Sigmoid colon (tissue), 7 donors: ENCODE measurements around the gene ADRB2. TPM values are rescaled to one million over a fixed set of nuclear protein-coding genes. Genes with fewer than 3 reads are reported as not detected.
A peak's percentile ranks its signal among the peaks of the same experiment; 100 is the strongest.

Experiments used
- DNase-seq: peaks from one replicate; pipeline ENCODE4 v3.0.0-alpha.2; 2019
- H3K27ac ChIP-seq, 4 donors: fragments of 200-600 bp; sonication (generic); one replicate each; pipeline ENCODE4 v1.5.1; 2016 to 2019; ENCODE audit warnings: mild to moderate bottlenecking in 1 of 4
- H3K27me3 ChIP-seq, 3 donors: fragments of 200-600 bp; sonication (generic); one replicate each; pipeline ENCODE4 v1.5.1; 2019; ENCODE audit warnings: mild to moderate bottlenecking in 1 of 3
- H3K36me3 ChIP-seq, 4 donors: fragments of 200-600 bp; sonication (generic); one replicate each; pipeline ENCODE4 v1.5.1; 2016 to 2019
- H3K4me1 ChIP-seq, 4 donors: fragments of 200-600 bp; sonication (generic); one replicate each; pipeline ENCODE4 v1.5.1; 2017 to 2019
- H3K4me3 ChIP-seq, 4 donors: fragments of 200-600 bp; sonication (generic); one replicate each; pipeline ENCODE4 v1.5.1; 2017 to 2019; ENCODE audit warnings: mild to moderate bottlenecking in 2 of 4, moderate library complexity in 1 of 4
- H3K9me3 ChIP-seq, 4 donors: fragments of 200-600 bp in 3 of 4; sonication (generic) in 3 of 4; one replicate each; pipeline versions ENCODE4 v1.5.1 to v1.6.1; 2013 to 2019
- EP300 ChIP-seq, 4 donors: sonication (generic); formaldehyde crosslinking; IDR thresholded peaks; one replicate each; pipeline ENCODE4 v1.6.1; 2017; ENCODE audit warnings: antibody characterized with exemption in 4 of 4
- POLR2A ChIP-seq, 2 donors: fragments of 450-650 bp; IDR thresholded peaks; one replicate each; pipeline ENCODE4 v1.6.1; 2016; ENCODE audit warnings: antibody characterized with exemption in 2 of 2, mild to moderate bottlenecking in 2 of 2, moderate library complexity in 2 of 2
- POLR2AphosphoS5 ChIP-seq, 4 donors: sonication (generic); formaldehyde crosslinking; IDR thresholded peaks; one replicate each; pipeline ENCODE4 v1.6.1; 2017; ENCODE audit warnings: antibody characterized with exemption in 4 of 4
- WGBS, 2 donors: extraction: QIAGEN DNeasy Blood & Tissue Kit; methylation state at CpG; one replicate each; pipeline ENCODE4 v1.1.7; 2013; 5-methylcytosine and 5-hydroxymethylcytosine counted together
- intact Hi-C: fragments of 100-400 bp; cut with DNase I; formaldehyde crosslinking; loops from one replicate; pipeline ENCODE4 v1.15.1; 2023
- polyA plus RNA-seq, 3 donors: library from polyadenylated mRNA; stranded (reverse); fragments of 200-250 nt; gene quantifications; one replicate each; pipeline ENCODE4 v1.2.3, GENCODE V29; 2013
- total RNA-seq, 4 donors: library from RNA; depleted of rRNA; stranded (reverse); fragments of >200 nt; gene quantifications; one replicate each; pipeline ENCODE4 v1.1.0, GENCODE V29; 2016
- TF ChIP-seq, protein P1 (sequence below), 4 experiments: fragments of 450-650 bp in 3 of 4; fragments of 200-600 bp in 1 of 4; IDR thresholded peaks; one replicate each; pipeline ENCODE4 v1.5.1; 2016 to 2019; ENCODE audit warnings: antibody characterized with exemption in 4 of 4, mild to moderate bottlenecking in 3 of 4, moderate library complexity in 2 of 4
- donor health status: healthy with polysubstance abuse.
- donor health status: Bipolar disorder and iron deficiency.
- donor health status: healthy.

Gene ADRB2
- total and polyA plus RNA-seq, 7 donors: 0.60 to 4.3 (median 2.3) TPM; not detected in 1

DNA sequence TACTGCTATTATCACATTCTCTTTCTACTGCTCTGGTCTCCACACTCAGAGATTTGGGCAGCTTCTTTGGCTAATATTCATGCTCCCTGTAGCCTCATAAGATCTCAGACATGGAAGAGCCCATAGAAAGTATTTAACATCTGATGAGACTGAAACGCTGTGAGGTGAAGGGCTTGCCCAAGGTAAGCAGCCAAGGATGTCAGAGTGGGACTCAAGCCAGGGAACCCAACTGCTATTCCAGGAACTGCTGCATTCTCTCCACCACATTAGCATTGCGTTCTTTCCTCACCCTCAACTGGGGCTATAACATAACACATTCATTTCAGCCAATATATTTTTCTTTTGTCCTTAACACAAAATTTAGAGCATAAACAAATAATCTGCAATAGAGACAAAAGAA lies 3.8 kb downstream of the ADRB2 start:
- Histone ChIP-seq H3K4me3 (peak overlapping the region in 2 of 4 donors; percentile 58 to 65), H3K4me1 (peaks cover 0 to 35% (median 18%) of the 10 kb centered on the region in 4 donors), H3K27me3 (no peaks in the 10 kb centered on the region), H3K36me3 (no peaks in the 10 kb centered on the region), H3K27ac (no peak overlapping the region), H3K9me3 (no peaks in the 10 kb centered on the region)
- 88 to 89% methylated on average over 2 of the region's 2 CpGs for WGBS, 2 donors
- no peak for DNase-seq
- TF ChIP-seq POLR2A (IDR thresholded peaks at IDR 0.05): no peak
- no peak for TF ChIP-seq POLR2AphosphoS5 (IDR thresholded peaks at IDR 0.05)
- TF ChIP-seq EP300 (IDR thresholded peaks at IDR 0.05): no peak
- TF ChIP-seq, protein P1, sequence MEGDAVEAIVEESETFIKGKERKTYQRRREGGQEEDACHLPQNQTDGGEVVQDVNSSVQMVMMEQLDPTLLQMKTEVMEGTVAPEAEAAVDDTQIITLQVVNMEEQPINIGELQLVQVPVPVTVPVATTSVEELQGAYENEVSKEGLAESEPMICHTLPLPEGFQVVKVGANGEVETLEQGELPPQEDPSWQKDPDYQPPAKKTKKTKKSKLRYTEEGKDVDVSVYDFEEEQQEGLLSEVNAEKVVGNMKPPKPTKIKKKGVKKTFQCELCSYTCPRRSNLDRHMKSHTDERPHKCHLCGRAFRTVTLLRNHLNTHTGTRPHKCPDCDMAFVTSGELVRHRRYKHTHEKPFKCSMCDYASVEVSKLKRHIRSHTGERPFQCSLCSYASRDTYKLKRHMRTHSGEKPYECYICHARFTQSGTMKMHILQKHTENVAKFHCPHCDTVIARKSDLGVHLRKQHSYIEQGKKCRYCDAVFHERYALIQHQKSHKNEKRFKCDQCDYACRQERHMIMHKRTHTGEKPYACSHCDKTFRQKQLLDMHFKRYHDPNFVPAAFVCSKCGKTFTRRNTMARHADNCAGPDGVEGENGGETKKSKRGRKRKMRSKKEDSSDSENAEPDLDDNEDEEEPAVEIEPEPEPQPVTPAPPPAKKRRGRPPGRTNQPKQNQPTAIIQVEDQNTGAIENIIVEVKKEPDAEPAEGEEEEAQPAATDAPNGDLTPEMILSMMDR (IDR thresholded peaks at IDR 0.05): no peak
- intact Hi-C loops: no loop called here

DNA sequence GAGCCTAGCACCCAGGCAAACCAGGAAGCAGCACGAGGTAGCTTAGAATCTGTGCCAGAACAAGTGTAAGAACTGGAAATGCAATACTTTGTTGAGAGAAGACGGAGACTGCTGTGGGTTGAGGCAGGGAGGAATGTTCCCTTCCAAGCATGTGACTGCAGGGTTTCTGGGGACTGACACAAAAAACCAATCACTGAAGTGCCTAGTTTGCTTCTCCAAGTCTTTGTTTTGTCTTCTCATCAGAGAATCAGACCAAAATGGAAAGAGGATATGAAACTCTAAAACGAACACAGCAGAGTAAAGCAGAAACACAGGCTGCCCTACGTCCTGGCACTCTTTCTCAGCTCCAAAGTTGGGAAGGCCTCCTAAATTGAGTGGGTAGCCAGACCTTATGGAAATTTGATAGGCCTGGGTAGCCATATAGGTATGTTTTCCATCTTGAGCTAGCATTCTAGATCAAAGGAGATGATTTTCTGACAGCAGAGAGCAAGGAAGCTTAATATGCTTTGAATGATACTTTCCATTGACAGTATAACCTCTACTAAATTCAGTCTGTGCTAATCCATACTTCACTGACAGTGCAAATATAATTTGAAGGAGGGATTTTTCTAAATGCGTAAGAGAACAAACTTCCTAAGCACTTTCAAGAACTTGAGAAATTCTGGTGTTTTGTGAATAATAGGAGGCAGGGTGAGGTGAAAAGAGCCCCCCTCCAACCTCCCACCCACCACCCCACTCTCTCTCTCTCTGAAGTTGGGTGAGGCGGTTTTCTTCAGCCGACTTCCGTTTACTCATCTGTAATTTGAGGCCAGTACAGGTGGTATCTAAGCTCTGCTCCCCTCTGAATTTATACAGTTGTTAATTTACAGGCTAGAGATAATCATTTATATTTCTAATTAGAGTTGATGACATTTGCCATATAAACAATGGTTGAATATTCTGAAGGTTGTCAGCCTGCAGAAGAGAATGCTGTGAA lies 5.5 kb downstream of the ADRB2 start:
- intact Hi-C loops: no loop called here
- peak overlapping the region in 2 of 4 donors; percentile 6 to 18 for H3K27ac ChIP-seq
- no peak overlapping the region for H3K4me3 ChIP-seq

DNA sequence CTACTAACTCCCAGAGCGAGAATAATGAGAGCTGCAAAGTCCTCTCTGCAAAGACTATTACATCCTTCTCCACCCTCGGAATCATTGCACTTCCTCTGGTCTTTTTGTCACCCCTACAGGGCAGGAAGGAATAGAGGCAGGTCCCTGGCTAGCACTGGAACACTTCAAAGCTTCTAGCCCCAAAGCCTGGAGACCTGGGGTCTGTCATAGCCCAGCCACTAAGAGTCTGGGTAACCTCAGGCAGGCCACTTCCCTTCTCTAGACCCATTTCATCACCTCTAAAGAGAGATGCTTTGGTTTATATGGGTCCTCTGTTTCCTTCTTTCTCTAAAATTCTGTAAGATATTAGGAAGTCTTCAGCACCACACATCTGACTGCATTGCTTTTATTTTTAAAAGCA lies 6.7 kb downstream of the ADRB2 start:
- WGBS, 2 donors: 67 to 84% methylated on average over 2 of the region's 2 CpGs

More for the DNA sequence above, 5.5 kb downstream of the ADRB2 start:
- H3K36me3 ChIP-seq: no peaks in the 10 kb centered on the region
- TF ChIP-seq, protein P1 (IDR thresholded peaks at IDR 0.05): no peak
- TF ChIP-seq POLR2A (IDR thresholded peaks at IDR 0.05) (no peak), EP300 (IDR thresholded peaks at IDR 0.05) (no peak), POLR2AphosphoS5 (IDR thresholded peaks at IDR 0.05) (no peak)
- H3K27me3 ChIP-seq: no peaks in the 10 kb centered on the region
- DNase-seq: peak; percentile 66
- H3K4me1 ChIP-seq: peaks cover 0 to 22% (median 11%) of the 10 kb centered on the region in 4 donors
- 68 to 81% methylated on average over 8 of the region's 8 CpGs for WGBS, 2 donors
- H3K9me3 ChIP-seq: no peaks in the 10 kb centered on the region

DNA sequence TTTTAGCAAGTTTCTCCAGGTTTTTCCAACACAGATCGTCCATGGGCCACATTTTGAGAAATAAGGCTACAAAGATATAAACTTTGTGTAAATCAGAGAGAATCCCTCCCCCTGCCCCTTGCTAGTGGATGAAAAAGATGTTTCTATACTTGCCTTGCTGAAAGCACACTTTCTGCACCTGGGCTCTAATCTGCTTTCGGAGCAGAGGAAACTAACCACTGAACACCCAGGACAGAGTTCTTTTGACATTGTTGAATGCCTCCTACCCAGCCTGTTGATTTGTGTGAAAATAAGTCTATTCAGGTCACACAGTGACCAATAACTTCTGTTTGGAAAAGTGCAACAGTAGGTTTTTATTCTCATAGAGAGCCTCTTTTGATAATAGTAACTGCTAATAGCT lies 7.5 kb downstream of the ADRB2 start:
- DNase-seq: no peak
- no peaks in the 10 kb centered on the region for H3K9me3 ChIP-seq
- no peaks in the 10 kb centered on the region for H3K36me3 ChIP-seq
- intact Hi-C loops: no loop called here
- WGBS, 2 donors: 64 to 93% methylated on average over 2 of the region's 2 CpGs
- no peaks in the 10 kb centered on the region for H3K27me3 ChIP-seq
- H3K4me1 ChIP-seq: peaks cover 0 to 10% (median 5%) of the 10 kb centered on the region in 4 donors
- no peak overlapping the region for H3K27ac ChIP-seq
- H3K4me3 ChIP-seq: no peak overlapping the region
- no peak for TF ChIP-seq POLR2A (IDR thresholded peaks at IDR 0.05)

More for the DNA sequence above, 6.7 kb downstream of the ADRB2 start:
- no peak for DNase-seq
- Histone ChIP-seq H3K27ac (no peak overlapping the region), H3K36me3 (no peaks in the 10 kb centered on the region), H3K4me3 (no peak overlapping the region), H3K9me3 (no peaks in the 10 kb centered on the region), H3K27me3 (no peaks in the 10 kb centered on the region), H3K4me1 (peaks cover 0 to 10% (median 9%) of the 10 kb centered on the region in 4 donors)
- intact Hi-C loops: no loop called here
- TF ChIP-seq, protein P1 (IDR thresholded peaks at IDR 0.05): no peak
- no peak for TF ChIP-seq EP300 (IDR thresholded peaks at IDR 0.05)
- TF ChIP-seq POLR2A (IDR thresholded peaks at IDR 0.05): no peak
- TF ChIP-seq POLR2AphosphoS5 (IDR thresholded peaks at IDR 0.05): no peak

DNA sequence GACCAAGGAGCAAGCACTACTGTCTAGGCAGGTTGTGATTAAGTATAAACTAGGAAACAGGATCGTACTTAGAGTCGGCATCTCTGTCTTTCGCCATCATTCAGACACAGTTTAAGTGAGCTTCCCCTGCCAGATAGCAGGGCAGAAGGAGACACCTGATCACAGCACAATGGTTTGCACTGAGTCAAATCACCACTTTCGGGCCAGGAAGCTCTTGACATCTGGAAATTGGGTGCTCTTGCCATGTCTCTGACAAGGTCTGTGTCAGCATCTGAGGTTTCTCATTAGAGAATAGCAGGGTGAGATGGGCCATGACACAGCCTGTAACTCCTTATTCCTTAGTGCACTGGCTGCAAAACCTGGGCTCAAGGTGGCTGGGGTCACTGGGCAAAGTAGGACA lies 8.3 kb downstream of the ADRB2 start:
- H3K27me3 ChIP-seq: no peaks in the 10 kb centered on the region
- WGBS, 2 donors: 92 to 93% methylated on average over 4 of the region's 4 CpGs
- no peak for DNase-seq
- H3K4me3 ChIP-seq: no peak overlapping the region
- no peaks in the 10 kb centered on the region for H3K9me3 ChIP-seq
- intact Hi-C loops: no loop called here
- no peaks in the 10 kb centered on the region for H3K36me3 ChIP-seq
- no peak overlapping the region for H3K27ac ChIP-seq
- TF ChIP-seq POLR2AphosphoS5 (IDR thresholded peaks at IDR 0.05) (no peak), POLR2A (IDR thresholded peaks at IDR 0.05) (no peak), EP300 (IDR thresholded peaks at IDR 0.05) (no peak)
- TF ChIP-seq, protein P1 (IDR thresholded peaks at IDR 0.05): no peak
- peaks cover 0 to 8% (median 3%) of the 10 kb centered on the region in 4 donors for H3K4me1 ChIP-seq
